Activated effector memory CD4-positive, alpha-beta T cell treated with anti-CD3 and anti-CD28 coated beads, Interleukin-2, amount 50 U/mL, for 16 hours (primary cell): ENCODE measurements around the gene CYSLTR1.
"Not testable (repeated sequence)": the region's sequence is repeated elsewhere in the genome, so short reads cannot be mapped to it uniquely, and the experiment has no call there.

ENCODE experiments used
- DNase-seq: peaks from one replicate; pipeline ENCODE4 v3.0.0-alpha.2; 2020

Gene CYSLTR1

DNA sequence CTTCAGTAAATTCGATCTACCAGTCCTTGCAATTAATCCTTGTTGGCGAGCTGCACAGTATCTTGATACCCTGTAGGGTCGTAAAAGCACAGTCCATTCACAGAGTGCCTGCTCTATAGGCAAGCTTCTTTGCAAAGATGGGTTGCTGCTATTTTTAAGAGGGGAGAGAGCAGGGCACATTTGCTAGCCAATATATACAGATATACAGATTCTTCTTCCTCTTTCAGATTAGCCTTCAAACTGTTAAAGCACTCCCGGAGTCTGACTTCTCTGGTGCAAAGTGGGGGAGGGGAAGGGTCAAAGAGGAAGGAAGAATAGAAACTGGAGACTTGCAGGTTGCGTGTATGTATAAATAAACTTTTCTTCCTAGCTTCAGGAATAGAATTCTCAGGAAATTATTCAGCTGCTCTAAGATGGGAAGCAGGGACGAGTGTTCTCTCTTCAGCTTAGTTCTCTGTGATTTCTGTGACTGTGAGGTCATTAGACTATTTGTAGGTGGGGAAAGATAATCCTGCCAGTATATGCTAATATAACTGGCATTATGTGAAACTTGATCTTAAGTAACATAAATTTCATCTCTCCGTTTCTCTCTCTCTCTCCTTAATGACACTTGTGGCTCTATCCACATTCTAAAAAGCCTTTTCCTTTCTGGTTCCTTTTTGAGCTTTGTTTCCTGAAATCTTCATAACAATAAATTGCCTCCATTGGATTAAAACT, at the start of gene CYSLTR1:
CYSLTR1 (minus strand) TSS at position 242 of the 717 bp plus-strand sequence. CDS start 53,865 bp downstream, outside the sequence.
- no peak for DNase-seq

GRCh38 chrX:78377186-78377585, 49.8 kb upstream of the CYSLTR1 start:
- DNase-seq, result no peak

DNA sequence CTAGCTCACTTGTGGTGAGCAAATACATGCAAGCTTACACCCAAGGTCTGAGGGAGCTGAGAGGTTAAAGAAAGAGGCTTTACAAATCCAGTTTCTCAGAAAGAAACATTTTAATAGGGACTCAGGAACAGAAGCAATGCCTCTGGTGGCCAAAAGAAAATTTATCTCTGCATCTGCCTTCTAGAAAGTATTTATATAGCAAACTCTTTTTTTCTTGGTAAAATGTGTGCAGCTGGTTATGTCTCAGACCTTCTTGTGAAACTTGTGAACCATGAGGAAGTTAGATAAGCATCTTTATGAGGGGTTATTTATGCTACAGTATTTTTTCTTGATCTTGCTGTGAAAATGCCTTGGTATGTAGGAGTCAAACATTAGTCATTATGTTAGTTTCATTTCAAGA, 48.5 kb upstream of the CYSLTR1 start:
- no peak for DNase-seq

- no peak for DNase-seq
Observed at GRCh38 chrX:78366576-78366975, 39.2 kb upstream of the CYSLTR1 start.

GRCh38 chrX:78357342-78358055, 30.1 kb upstream of the CYSLTR1 start:
- no peak for DNase-seq

DNA sequence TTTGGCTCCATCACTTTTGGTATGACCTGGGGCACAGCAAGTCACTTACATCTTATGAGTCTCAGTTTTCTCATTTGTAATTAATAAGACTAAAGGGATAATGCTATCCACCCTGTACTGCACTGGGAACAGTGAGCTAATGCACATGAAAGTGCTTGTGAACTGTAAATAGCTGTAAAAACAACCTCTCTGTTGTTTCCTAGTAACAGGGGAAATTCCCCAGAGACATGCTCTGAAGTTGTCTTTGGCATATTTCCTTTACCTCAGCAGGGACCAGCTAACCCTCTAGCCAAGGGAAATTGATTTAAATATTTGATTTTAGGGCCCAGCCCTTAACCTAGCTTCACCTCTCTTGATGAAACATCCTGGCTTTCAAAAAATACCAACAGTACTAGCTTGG, 6.1 kb upstream of the CYSLTR1 start:
- no peak for DNase-seq

DNA sequence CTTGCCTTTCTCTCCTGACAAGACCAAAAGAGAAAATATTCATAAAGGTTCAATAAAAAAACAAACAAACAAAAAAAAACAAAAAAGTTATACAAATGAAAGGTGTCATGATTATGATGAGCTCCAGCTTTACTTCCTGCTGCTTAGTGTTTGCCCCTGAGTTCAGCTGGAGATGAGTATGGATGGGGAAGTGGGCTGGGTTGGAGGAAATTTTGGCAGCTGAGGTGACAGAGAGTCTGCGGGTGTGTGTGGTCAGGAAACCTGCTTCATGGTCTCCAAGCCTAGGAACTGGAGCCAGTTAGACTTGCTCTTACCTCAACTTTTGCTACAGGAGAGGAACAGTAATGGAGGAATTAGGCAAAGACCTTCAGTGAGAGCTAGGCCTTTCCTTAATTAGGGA, 4.3 kb upstream of the CYSLTR1 start:
- DNase-seq, result no peak

GRCh38 chrX:78330540-78330939, 3.1 kb upstream of the CYSLTR1 start:
- no peak for DNase-seq

- no peak for DNase-seq
Observed at GRCh38 chrX:78330068-78330467, 2.7 kb upstream of the CYSLTR1 start.

- DNase-seq, result peak; percentile 63
Observed at GRCh38 chrX:78329486-78329885, 2.1 kb upstream of the CYSLTR1 start.

- DNase-seq, result no peak
Observed at GRCh38 chrX:78326401-78326800, 1.0 kb downstream of the CYSLTR1 start.

DNA sequence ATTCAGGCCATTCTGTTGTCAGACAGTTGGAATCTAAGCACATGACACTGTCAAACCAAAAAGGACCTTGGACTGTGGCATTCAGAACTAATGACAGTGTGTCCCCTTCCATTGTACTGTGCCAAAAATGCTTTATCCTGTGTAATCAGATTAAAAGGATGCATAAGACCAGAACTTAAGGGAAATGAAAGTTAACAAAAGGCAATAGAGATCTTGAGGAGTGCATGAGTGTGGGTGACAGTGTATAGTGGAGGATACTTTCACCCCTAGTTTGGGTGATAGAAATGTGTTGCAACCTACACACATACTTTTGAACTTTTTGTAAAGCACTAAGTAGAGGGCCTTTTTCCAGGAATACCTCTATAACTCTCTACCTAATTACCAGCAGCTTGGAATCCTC, 4.5 kb downstream of the CYSLTR1 start:
- DNase-seq, result no peak

DNA sequence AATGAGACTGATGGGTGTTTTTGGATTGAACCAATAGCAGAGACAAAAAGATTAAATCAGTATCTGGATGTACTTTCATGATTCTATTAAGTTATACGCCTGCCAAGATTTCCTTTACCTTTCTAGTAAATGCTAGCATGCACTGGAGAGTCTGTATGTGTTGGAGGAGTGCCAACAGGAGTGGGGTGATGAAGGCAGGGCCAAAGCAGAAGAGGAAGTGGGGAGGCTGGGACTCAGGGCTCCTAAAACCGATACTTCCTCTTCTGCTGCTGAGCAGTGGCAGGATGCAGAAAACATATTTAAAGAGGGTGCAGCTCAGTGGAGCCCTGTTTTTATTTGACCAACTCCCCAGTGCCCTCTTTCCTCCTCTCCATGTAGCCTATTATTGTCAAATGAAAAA, 5.6 kb downstream of the CYSLTR1 start:
- peak; percentile 70 for DNase-seq

DNA sequence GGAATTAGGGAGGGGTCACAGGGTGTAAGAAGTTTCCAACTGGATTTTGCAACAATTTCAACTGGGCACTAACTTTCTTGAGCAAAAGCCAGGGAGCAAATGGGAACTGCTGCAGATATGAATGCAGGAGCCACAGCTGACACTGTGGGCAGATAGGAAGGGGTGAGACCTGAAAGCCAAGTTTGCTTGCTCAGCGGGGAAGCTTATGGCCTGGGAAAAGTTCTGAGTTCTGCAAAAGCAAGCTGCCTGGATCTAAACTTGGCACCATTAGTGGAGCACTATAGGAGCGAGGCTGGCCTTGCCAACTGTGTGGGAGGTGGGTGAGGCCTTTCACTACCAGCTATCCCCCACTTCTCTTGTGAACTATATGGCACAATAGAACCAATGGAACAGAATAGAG, 11.1 kb downstream of the CYSLTR1 start:
- DNase-seq, result no peak

DNA sequence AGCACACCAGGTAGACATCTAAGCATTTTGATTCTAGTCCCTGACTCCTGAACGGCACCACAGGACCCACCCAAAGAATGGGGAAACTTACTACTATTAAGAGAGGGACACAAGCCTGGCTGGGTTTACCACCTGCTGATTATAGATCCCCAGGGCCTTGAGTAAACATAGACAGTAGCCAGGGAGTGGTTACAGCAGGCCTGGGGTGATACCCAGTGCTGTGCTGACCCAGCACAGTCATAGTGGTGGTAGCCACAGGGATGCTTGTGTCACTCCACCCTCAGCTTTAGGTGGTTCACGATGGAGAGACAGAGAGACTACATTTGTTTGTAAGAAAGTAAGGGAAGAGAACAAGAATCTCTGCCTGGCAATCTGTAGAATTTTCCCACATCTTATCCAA, 11.7 kb downstream of the CYSLTR1 start:
- DNase-seq, result no peak

- no peak for DNase-seq
Observed at GRCh38 chrX:78314561-78314960, 12.8 kb downstream of the CYSLTR1 start.

- DNase-seq, result no peak
Observed at GRCh38 chrX:78313526-78313925, 13.9 kb downstream of the CYSLTR1 start.

DNA sequence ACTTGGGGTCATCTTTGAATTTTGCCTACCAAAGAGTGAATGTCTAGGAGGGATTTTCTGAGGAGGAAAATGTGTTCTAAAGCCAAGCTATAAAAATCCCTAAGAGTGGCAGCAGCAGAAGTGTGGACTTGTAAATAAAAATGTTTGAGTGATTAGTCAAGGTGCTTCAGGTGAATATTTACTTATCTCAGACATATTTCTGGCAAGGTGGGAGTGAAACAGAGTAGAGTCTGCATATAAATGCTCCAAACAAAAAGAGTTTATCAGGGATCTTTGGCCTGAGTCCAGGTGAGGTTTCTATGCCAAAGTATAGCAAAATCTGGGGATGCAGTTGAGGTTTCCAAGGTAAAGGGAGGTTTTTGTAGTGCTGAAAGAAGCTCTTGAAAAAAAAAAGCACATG, 19.7 kb downstream of the CYSLTR1 start:
- no peak for DNase-seq

DNA sequence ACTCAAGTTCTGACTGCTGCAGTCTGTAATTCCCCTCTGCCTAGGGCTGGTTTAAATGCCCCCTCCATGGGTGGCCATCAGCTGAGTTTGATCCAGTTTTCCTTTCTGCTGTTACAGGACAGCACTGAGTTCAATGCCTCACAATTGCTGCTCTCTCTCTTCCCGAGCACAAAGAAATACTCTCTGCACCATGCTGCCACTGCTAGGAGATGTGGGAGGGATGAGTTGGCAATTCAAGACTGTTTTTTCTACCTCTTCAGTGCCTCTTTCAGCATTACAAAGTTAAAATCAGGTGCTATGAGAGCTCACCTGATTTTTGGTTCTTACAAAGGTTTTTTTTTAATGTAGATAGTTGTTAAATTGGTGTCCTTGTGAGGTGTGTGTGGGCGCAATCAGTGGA, 24.3 kb downstream of the CYSLTR1 start:
- DNase-seq, result no peak

- DNase-seq, result not testable (repeated sequence)
Observed at GRCh38 chrX:78300933-78301332, 26.5 kb downstream of the CYSLTR1 start.

GRCh38 chrX:78283511-78283910, 43.9 kb downstream of the CYSLTR1 start:
- DNase-seq, result no peak

- no peak for DNase-seq
Observed at GRCh38 chrX:78237127-78237526, 90.3 kb downstream of the CYSLTR1 start.

DNA sequence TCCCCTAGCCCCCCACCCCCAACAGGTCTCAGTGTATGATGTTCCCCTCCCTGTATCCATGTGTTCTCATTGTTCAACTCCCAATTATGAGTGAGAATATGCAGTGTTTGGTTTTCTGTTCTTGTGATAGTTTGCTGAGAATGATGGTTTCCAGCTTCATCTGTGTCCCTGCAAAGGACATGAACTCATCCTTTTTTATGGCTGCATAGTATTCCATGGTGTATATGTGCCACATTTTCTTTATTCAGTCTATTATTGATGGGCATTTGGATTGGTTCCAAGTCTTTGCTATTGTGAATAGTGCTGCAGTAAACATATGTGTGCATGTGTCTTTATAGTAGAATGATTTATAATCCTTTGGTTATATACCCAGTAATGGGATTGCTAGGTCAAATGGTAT, 101.4 kb downstream of the CYSLTR1 start:
- DNase-seq, result not testable (repeated sequence)
